HepG2 (cell line): ENCODE measurements around the gene GRIK3. TPM values are rescaled to one million over a fixed set of nuclear protein-coding genes. Genes with fewer than 3 reads are reported as not detected.

ENCODE experiments used
- ATAC-seq: fragments of 200-7000 bp; cut with Tn5 transposase; 3 replicates; pipeline ENCODE4 v1.9.1; 2020; ENCODE audit warnings: mild to moderate bottlenecking, moderate library complexity
- BruUV-seq: library from RNA; stranded (reverse); fragments of 400-500 nt; replicated peaks from 2 replicates; lab custom pipeline; 2021; lab: Mats Ljungman, UMichigan
- CTCF ChIA-PET: fragments of 300-600 bp; formaldehyde crosslinking; extraction: SDS; loops from one replicate; lab custom pipeline; 2021; ENCODE audit warnings: low total read pairs, inconsistent platforms, low intra/inter-chr PET ratio; lab: Yijun Ruan, JAX
- POLR2A ChIA-PET: fragments of 350-600 bp; sonication (Branson Sonifier 250); formaldehyde crosslinking; loops from one replicate; lab custom pipeline; 2020; ENCODE audit warnings: antibody characterized with exemption, inconsistent platforms; lab: Yijun Ruan, JAX
- DNase-seq: peaks from one replicate; pipeline ENCODE4 v3.0.0-alpha.2; 2015; ENCODE audit warnings: low spot score
- FAIRE-seq: peaks from 3 replicates; lab custom pipeline; 2011; peaks lifted over from hg19 to GRCh38; lab: Jason Lieb, UNC
- H2AFZ ChIP-seq: one replicate; pipeline ENCODE4 v1.6.1; 2011; ENCODE audit warnings: low read length, inconsistent platforms
- H3K27ac ChIP-seq: fragments of 300-600 bp; 3 replicates; pipeline ENCODE4 v1.8.0; 2011; ENCODE audit warnings: mixed run types, mild to moderate bottlenecking, mixed read lengths, low read length, inconsistent platforms; ENCODE audit not compliant: insufficient read depth; ENCODE audit errors: extremely low read length
- H3K27me3 ChIP-seq, 2 experiments: fragments of 200-600 bp in 1 of 2; 2 replicates in 1 of 2; 3 replicates in 1 of 2; pipeline versions ENCODE4 v1.6.0 to v1.8.0; 2011; ENCODE audit warnings: low read length in 2 of 2, mild to moderate bottlenecking in 2 of 2, moderate library complexity in 2 of 2, inconsistent platforms in 1 of 2; ENCODE audit not compliant: insufficient read depth in 2 of 2, control insufficient read depth in 1 of 2
- H3K36me3 ChIP-seq, 2 experiments: fragments of 200-600 bp in 1 of 2; replicated peaks in 1 of 2; 2 replicates in 1 of 2; 3 replicates in 1 of 2; pipeline versions ENCODE4 v1.5.1 to v1.8.0; 2011; ENCODE audit warnings: low read length in 2 of 2, inconsistent platforms in 1 of 2; ENCODE audit not compliant: insufficient read depth in 2 of 2, control insufficient read depth in 1 of 2
- H3K4me1 ChIP-seq: 2 replicates; pipeline ENCODE4 v1.5.1; 2012; ENCODE audit warnings: low read length, inconsistent platforms; ENCODE audit not compliant: insufficient read depth
- H3K4me2 ChIP-seq: 2 replicates; pipeline ENCODE4 v1.6.0; 2011; ENCODE audit warnings: low read depth, low read length, inconsistent platforms
- H3K4me3 ChIP-seq, 3 experiments: fragments of 200-600 bp in 1 of 3; sonication (generic), shearing (Covaris generic) in 1 of 3; replicated peaks in 1 of 3; 2 replicates each; pipeline ENCODE4 v1.5.1; 2011 to 2016; ENCODE audit warnings: low read length in 3 of 3, inconsistent platforms in 2 of 3, low read depth in 2 of 3, mild to moderate bottlenecking in 2 of 3, control low read depth in 1 of 3, mixed read lengths in 1 of 3; ENCODE audit not compliant: insufficient read depth in 1 of 3
- H3K79me2 ChIP-seq: one replicate; pipeline ENCODE4 v1.6.1; 2011; ENCODE audit warnings: low read length, inconsistent platforms; ENCODE audit not compliant: insufficient read depth
- H3K9ac ChIP-seq: 2 replicates; pipeline ENCODE4 v1.6.0; 2011; ENCODE audit warnings: mild to moderate bottlenecking, low read depth, low read length, inconsistent platforms; ENCODE audit not compliant: insufficient read depth
- H3K9me3 ChIP-seq: 2 replicates; pipeline ENCODE4 v1.5.1; 2012; ENCODE audit warnings: mild to moderate bottlenecking, low read length
- H4K20me1 ChIP-seq: 2 replicates; pipeline ENCODE4 v1.6.0; 2011; ENCODE audit warnings: inconsistent platforms, mild to moderate bottlenecking, low read length, moderate library complexity; ENCODE audit not compliant: insufficient read depth
- AGO1 ChIP-seq: fragments of 200-400 bp; formaldehyde crosslinking; IDR thresholded peaks from 2 replicates; pipeline ENCODE4 v1.6.1; 2017; ENCODE audit warnings: mild to moderate bottlenecking, low read depth, low read length, moderate library complexity; ENCODE audit not compliant: poor library complexity, severe bottlenecking
- FOXK1 ChIP-seq: sonication (generic); formaldehyde crosslinking; IDR thresholded peaks from 2 replicates; pipeline ENCODE4 v1.4.0; 2020; ENCODE audit warnings: low read depth, missing genetic modification reagents, borderline replicate concordance
- IRF2 ChIP-seq: IDR thresholded peaks from 2 replicates; pipeline ENCODE4 v1.6.1; 2018; ENCODE audit warnings: missing genetic modification reagents, missing compliant biosample characterization
- NKX3-1 ChIP-seq: sonication (generic); formaldehyde crosslinking; IDR thresholded peaks from 2 replicates; pipeline ENCODE4 v1.5.0; 2020; ENCODE audit warnings: missing genetic modification reagents
- REL ChIP-seq: sonication (generic); formaldehyde crosslinking; conservative IDR thresholded peaks from 2 replicates; pipeline ENCODE4 v1.8.0; 2022; ENCODE audit warnings: mild to moderate bottlenecking, missing genetic modification reagents, moderate library complexity
- ZNF367 ChIP-seq: sonication (generic); formaldehyde crosslinking; IDR thresholded peaks from 2 replicates; pipeline ENCODE4 v1.4.0; 2020; ENCODE audit warnings: missing genetic modification reagents, borderline replicate concordance
- ZNF430 ChIP-seq: sonication (generic); formaldehyde crosslinking; IDR thresholded peaks from 2 replicates; pipeline ENCODE4 v1.9.0; 2021; ENCODE audit warnings: mild to moderate bottlenecking, missing genetic modification reagents
- ZNF484 ChIP-seq: sonication (generic); formaldehyde crosslinking; IDR thresholded peaks from 2 replicates; pipeline ENCODE4 v1.5.1; 2020; ENCODE audit warnings: mild to moderate bottlenecking, low read depth, missing genetic modification reagents, borderline replicate concordance
- ZNF615 ChIP-seq: sonication (generic); formaldehyde crosslinking; IDR thresholded peaks from 2 replicates; pipeline ENCODE4 v1.5.0; 2020; ENCODE audit warnings: mild to moderate bottlenecking, missing genetic modification reagents, borderline replicate concordance
- ZNF83 ChIP-seq: sonication (generic); formaldehyde crosslinking; IDR thresholded peaks from 2 replicates; pipeline ENCODE4 v1.4.0; 2020; ENCODE audit warnings: missing genetic modification reagents, mild to moderate bottlenecking, borderline replicate concordance
- WGBS: methylation state at CpG from one replicate; pipeline ENCODE4 v1.1.6; 2017; ENCODE audit warnings: low lambda C conversion rate; 5-methylcytosine and 5-hydroxymethylcytosine counted together
- in situ Hi-C: cut with HindIII; loops from 2 replicates; pipeline ENCODE4 v1.10.0; 2017; ENCODE audit warnings: low pct_unique_long_range_greater_than_20kb; ENCODE audit not compliant: extremely low pct_ligation_motif_present
- intact Hi-C: fragments of 100-400 bp; cut with micrococcal nuclease; formaldehyde crosslinking; loops from one replicate; pipeline ENCODE4 v1.10.0; 2022; ENCODE audit not compliant: unreplicated experiment
- polyA plus RNA-seq, 8 experiments: library from polyadenylated mRNA; depleted of rRNA in 3 of 8; stranded (reverse) in 7 of 8; unstranded in 1 of 8; fragments of >200 nt; fragmentation: Illumina TruSeq in 4 of 8; extraction: Trizol in 4 of 8; gene quantifications; 2 replicates each; pipeline versions ENCODE4 v1.2.1 to v1.2.3, GENCODE V29; 2011 to 2016; ENCODE audit warnings: low read depth in 4 of 8, missing spikeins in 1 of 8, mixed read lengths in 1 of 8; ENCODE audit not compliant: insufficient read depth in 1 of 8
- total RNA-seq, 5 experiments: library from RNA; depleted of rRNA; stranded (reverse); fragments of >200 nt; fragmentation: Illumina TruSeq; extraction: Trizol; gene quantifications; 2 replicates each; pipeline ENCODE4 v1.2.3, GENCODE V29; 2016; ENCODE audit warnings: low read depth in 1 of 5
- TF ChIP-seq, protein P1 (sequence below): sonication (generic); formaldehyde crosslinking; IDR thresholded peaks from 2 replicates; pipeline ENCODE4 v1.8.0; 2022; ENCODE audit warnings: missing genetic modification reagents, low read depth, mild to moderate bottlenecking, borderline replicate concordance
- TF ChIP-seq, protein P2 (sequence below): sonication (generic); formaldehyde crosslinking; IDR thresholded peaks from 2 replicates; pipeline ENCODE4 v1.4.0; 2020; ENCODE audit warnings: missing genetic modification reagents
- TF ChIP-seq, protein P3 (sequence below): IDR thresholded peaks from 2 replicates; pipeline ENCODE4 v1.6.1; 2018; ENCODE audit warnings: missing genetic modification reagents
- TF ChIP-seq, protein P4 (sequence below): IDR thresholded peaks from 2 replicates; pipeline ENCODE4 v1.6.1; 2016; ENCODE audit warnings: low read depth

The GRIK3 gene
- total and polyA plus RNA-seq, 2 of the 13 experiments (the other 11 are each of a cell fraction or from before 2014, with no cell fraction given), result not detected

DNA sequence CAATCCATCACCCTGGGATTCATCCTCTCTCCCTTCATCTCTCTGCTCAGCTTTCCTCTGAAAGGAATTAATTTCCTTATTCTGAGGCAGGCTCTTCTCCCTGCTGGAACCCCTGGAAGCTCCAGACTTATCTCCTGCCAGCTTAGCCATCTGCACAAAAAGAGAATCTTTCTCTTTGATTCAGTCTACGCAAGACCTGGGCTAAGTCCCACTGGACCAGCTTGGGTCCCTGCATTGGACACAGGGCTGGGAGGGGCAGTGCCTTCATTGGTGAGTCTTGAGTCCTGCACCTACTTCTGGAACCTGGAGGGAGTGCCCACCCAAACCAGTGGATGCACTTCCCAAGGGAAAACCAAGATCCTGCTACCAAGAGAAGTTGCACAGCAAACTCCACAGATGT lies 279.9 kb downstream of the GRIK3 start:
- H2AFZ ChIP-seq, result no peak overlapping the region
- BruUV-seq, result no TSS peak
- no peak for ATAC-seq
- H3K4me1 ChIP-seq, result peaks cover 16% of the 10 kb centered on the region
- H3K36me3 ChIP-seq, result no peaks in the 10 kb centered on the region
- 67% methylated on average over 1 of the region's 1 CpG for WGBS
- in situ Hi-C loops (no loop called here), intact Hi-C loops (no loop called here)
- H3K9ac ChIP-seq, result no peak overlapping the region
- H3K27ac ChIP-seq, result no peak overlapping the region
- H3K79me2 ChIP-seq, result no peaks in the 10 kb centered on the region
- ChIA-PET POLR2A (no interaction called here), CTCF (no interaction called here)
- no peak overlapping the region for H3K4me2 ChIP-seq
- H4K20me1 ChIP-seq, result 0 out of 2 replicates have a peak, but pooled peaks cover 3% of the 10 kb centered on the region
- H3K27me3 ChIP-seq, result peaks cover 0 to 8% of the 10 kb centered on the region in 2 experiments; a peak in 3 of 5 replicates
- no peak overlapping the region for H3K4me3 ChIP-seq
- no peak for DNase-seq
- TF ChIP-seq, protein P1, sequence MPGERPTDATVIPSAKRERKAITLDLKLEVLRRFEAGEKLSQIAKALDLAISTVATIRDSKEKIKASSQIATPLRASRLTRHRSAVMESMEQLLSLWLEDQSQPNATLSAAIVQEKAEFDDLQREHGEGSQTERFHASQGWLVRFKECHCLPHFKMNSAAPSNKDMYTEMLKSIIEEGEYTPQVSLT, result no peak
- TF ChIP-seq, protein P2, sequence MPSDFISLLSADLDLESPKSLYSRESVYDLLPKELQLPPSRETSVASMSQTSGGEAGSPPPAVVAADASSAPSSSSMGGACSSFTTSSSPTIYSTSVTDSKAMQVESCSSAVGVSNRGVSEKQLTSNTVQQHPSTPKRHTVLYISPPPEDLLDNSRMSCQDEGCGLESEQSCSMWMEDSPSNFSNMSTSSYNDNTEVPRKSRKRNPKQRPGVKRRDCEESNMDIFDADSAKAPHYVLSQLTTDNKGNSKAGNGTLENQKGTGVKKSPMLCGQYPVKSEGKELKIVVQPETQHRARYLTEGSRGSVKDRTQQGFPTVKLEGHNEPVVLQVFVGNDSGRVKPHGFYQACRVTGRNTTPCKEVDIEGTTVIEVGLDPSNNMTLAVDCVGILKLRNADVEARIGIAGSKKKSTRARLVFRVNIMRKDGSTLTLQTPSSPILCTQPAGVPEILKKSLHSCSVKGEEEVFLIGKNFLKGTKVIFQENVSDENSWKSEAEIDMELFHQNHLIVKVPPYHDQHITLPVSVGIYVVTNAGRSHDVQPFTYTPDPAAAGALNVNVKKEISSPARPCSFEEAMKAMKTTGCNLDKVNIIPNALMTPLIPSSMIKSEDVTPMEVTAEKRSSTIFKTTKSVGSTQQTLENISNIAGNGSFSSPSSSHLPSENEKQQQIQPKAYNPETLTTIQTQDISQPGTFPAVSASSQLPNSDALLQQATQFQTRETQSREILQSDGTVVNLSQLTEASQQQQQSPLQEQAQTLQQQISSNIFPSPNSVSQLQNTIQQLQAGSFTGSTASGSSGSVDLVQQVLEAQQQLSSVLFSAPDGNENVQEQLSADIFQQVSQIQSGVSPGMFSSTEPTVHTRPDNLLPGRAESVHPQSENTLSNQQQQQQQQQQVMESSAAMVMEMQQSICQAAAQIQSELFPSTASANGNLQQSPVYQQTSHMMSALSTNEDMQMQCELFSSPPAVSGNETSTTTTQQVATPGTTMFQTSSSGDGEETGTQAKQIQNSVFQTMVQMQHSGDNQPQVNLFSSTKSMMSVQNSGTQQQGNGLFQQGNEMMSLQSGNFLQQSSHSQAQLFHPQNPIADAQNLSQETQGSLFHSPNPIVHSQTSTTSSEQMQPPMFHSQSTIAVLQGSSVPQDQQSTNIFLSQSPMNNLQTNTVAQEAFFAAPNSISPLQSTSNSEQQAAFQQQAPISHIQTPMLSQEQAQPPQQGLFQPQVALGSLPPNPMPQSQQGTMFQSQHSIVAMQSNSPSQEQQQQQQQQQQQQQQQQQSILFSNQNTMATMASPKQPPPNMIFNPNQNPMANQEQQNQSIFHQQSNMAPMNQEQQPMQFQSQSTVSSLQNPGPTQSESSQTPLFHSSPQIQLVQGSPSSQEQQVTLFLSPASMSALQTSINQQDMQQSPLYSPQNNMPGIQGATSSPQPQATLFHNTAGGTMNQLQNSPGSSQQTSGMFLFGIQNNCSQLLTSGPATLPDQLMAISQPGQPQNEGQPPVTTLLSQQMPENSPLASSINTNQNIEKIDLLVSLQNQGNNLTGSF, result no peak
- TF ChIP-seq NKX3-1 (CRISPR knock-in tag), result no peak
- no peak for TF ChIP-seq FOXK1 (CRISPR knock-in tag)
- TF ChIP-seq, protein P3, sequence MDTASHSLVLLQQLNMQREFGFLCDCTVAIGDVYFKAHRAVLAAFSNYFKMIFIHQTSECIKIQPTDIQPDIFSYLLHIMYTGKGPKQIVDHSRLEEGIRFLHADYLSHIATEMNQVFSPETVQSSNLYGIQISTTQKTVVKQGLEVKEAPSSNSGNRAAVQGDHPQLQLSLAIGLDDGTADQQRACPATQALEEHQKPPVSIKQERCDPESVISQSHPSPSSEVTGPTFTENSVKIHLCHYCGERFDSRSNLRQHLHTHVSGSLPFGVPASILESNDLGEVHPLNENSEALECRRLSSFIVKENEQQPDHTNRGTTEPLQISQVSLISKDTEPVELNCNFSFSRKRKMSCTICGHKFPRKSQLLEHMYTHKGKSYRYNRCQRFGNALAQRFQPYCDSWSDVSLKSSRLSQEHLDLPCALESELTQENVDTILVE (CRISPR knock-in tag), result no peak
- TF ChIP-seq ZNF615 (CRISPR knock-in tag), result no peak
- TF ChIP-seq, protein P4, sequence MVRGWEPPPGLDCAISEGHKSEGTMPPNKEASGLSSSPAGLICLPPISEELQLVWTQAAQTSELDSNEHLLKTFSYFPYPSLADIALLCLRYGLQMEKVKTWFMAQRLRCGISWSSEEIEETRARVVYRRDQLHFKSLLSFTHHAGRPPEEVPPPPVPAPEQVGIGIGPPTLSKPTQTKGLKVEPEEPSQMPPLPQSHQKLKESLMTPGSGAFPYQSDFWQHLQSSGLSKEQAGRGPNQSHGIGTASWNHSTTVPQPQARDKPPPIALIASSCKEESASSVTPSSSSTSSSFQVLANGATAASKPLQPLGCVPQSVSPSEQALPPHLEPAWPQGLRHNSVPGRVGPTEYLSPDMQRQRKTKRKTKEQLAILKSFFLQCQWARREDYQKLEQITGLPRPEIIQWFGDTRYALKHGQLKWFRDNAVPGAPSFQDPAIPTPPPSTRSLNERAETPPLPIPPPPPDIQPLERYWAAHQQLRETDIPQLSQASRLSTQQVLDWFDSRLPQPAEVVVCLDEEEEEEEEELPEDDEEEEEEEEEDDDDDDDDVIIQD (CRISPR knock-in tag), result no peak
- TF ChIP-seq ZNF83 (CRISPR knock-in tag), result no peak
- TF ChIP-seq REL, result no peak
- no peak for TF ChIP-seq ZNF484 (CRISPR knock-in tag)
- TF ChIP-seq IRF2 (CRISPR knock-in tag), result no peak
- no peak for TF ChIP-seq AGO1
- no peak for TF ChIP-seq ZNF367 (CRISPR knock-in tag)
- TF ChIP-seq ZNF430 (CRISPR knock-in tag), result no peak
- H3K9me3 ChIP-seq, result no peaks in the 10 kb centered on the region
- FAIRE-seq, result no peak
